Caco-2 (cell line): ENCODE measurements around the gene CNOT1. TPM values are rescaled to one million over a fixed set of nuclear protein-coding genes. Genes with fewer than 3 reads are reported as not detected.

Source experiments
- BruUV-seq: library from RNA; stranded (reverse); fragments of 400-500 nt; replicated peaks from 2 replicates; lab custom pipeline; 2021; lab: Mats Ljungman, UMichigan
- CTCF ChIA-PET: fragments of 300-600 bp; sonication (Branson Sonifier 250); formaldehyde crosslinking; loops from one replicate; lab custom pipeline; 2022; ENCODE audit warnings: antibody characterized with exemption; lab: Charles Lee
- POLR2A ChIA-PET: fragments of 300-600 bp; sonication (Branson Sonifier 250); formaldehyde crosslinking; loops from one replicate; lab custom pipeline; 2022; ENCODE audit warnings: antibody characterized with exemption; lab: Charles Lee
- DNase-seq, 2 experiments: peaks; one replicate each; pipeline versions ENCODE4 v3.0.0 to v3.0.0-alpha.2; 2020 to 2022
- H3K27me3 ChIP-seq: replicated peaks from 2 replicates; pipeline ENCODE4 v1.6.0; 2011; ENCODE audit warnings: low read length; ENCODE audit not compliant: control insufficient read depth, insufficient read depth
- H3K36me3 ChIP-seq: 2 replicates; pipeline ENCODE4 v1.5.1; 2011; ENCODE audit warnings: low read length; ENCODE audit not compliant: control insufficient read depth, insufficient read depth
- H3K4me1 ChIP-seq: fragments of 250-450 bp; sonication (Bioruptor Pico); 2 replicates; pipeline ENCODE4 v1.5.1; 2020; ENCODE audit warnings: mild to moderate bottlenecking
- H3K4me3 ChIP-seq: 2 replicates; pipeline ENCODE4 v1.5.1; 2011; ENCODE audit warnings: low read depth, mild to moderate bottlenecking, control low read depth, low read length
- H3K9me3 ChIP-seq: fragments of 250-450 bp; sonication (Bioruptor Pico); 2 replicates; pipeline ENCODE4 v1.5.1; 2020; ENCODE audit warnings: mild to moderate bottlenecking, moderate library complexity
- H3K27ac Mint-ChIP-seq: one replicate; pipeline ENCODE4 v1.8.0; 2022; ENCODE audit warnings: mixed read lengths; ENCODE audit not compliant: unreplicated experiment
- H3K27me3 Mint-ChIP-seq: one replicate; pipeline ENCODE4 v1.8.0; 2022; ENCODE audit warnings: mixed read lengths; ENCODE audit not compliant: insufficient read depth, unreplicated experiment
- H3K36me3 Mint-ChIP-seq: one replicate; pipeline ENCODE4 v1.8.0; 2022; ENCODE audit warnings: mild to moderate bottlenecking, mixed read lengths; ENCODE audit not compliant: insufficient read depth, unreplicated experiment
- H3K4me1 Mint-ChIP-seq: one replicate; pipeline ENCODE4 v1.8.0; 2022; ENCODE audit warnings: low read depth, mixed read lengths; ENCODE audit not compliant: unreplicated experiment
- H3K4me3 Mint-ChIP-seq: one replicate; pipeline ENCODE4 v1.8.0; 2022; ENCODE audit warnings: mild to moderate bottlenecking, moderate library complexity, mixed read lengths; ENCODE audit not compliant: unreplicated experiment
- H3K9me3 Mint-ChIP-seq: one replicate; pipeline ENCODE4 v1.8.0; 2022; ENCODE audit warnings: mixed read lengths; ENCODE audit not compliant: unreplicated experiment
- intact Hi-C: fragments of 100-400 bp; cut with micrococcal nuclease; formaldehyde crosslinking; loops from one replicate; pipeline ENCODE4 v1.10.0; 2022; ENCODE audit not compliant: unreplicated experiment
- total RNA-seq: library from RNA; stranded (reverse); gene quantifications from 2 replicates; pipeline ENCODE4 v1.2.3, GENCODE V29; 2022
- TF ChIP-seq, protein P1 (sequence below), 2 experiments: fragments of 200-600 bp in 1 of 2; IDR thresholded peaks; 1 replicate in 1 of 2; 2 replicates in 1 of 2; pipeline versions ENCODE4 v1.5.1 to v1.8.0; 2011 to 2022; ENCODE audit warnings: antibody characterized with exemption in 1 of 2, control low read depth in 1 of 2, inconsistent platforms in 1 of 2, low read depth in 1 of 2, low read length in 1 of 2, mild to moderate bottlenecking in 1 of 2, moderate library complexity in 1 of 2; ENCODE audit not compliant: insufficient read depth in 1 of 2, severe bottlenecking in 1 of 2, unreplicated experiment in 1 of 2

CNOT1 gene
- total RNA-seq, 1 experiment from 2014 or later, result 413 TPM

- Mint-ChIP-seq H3K4me3 (peak within 1 kb of the TSS; percentile 93), H3K27ac (peak within 1 kb of the TSS; percentile 97), H3K4me1 (peaks cover 43% of the 10 kb centered on the region), H3K27me3 (no peaks in the 10 kb centered on the region), H3K9me3 (no peaks in the 10 kb centered on the region), H3K36me3 (peaks cover 83% of the 10 kb centered on the region)
- Histone ChIP-seq H3K4me1 (peaks cover 18% of the 10 kb centered on the region), H3K4me3 (peak within 1 kb of the TSS; percentile 88), H3K9me3 (no peaks in the 10 kb centered on the region), H3K27me3 (no peaks in the 10 kb centered on the region), H3K36me3 (peaks cover 7% of the 10 kb centered on the region; the same call in 1 of the 2 replicates)
- no TSS peak for BruUV-seq
- peak; percentile 91 to 95 for DNase-seq
- CTCF ChIA-PET, result interaction anchor here (0.6 to 2.1 kb wide), 7 partner anchors 15 to 241 kb away, joined by 3 to 8 read pairs (median 4); partner anchors contain the start of gene NDRG4
- POLR2A ChIA-PET, result interaction anchor here (0.5 to 0.7 kb wide), 4 partner anchors 15 to 142 kb away, joined by 3 to 10 read pairs (median 7); partner anchors contain the start of gene NDRG4
- TF ChIP-seq, protein P1, sequence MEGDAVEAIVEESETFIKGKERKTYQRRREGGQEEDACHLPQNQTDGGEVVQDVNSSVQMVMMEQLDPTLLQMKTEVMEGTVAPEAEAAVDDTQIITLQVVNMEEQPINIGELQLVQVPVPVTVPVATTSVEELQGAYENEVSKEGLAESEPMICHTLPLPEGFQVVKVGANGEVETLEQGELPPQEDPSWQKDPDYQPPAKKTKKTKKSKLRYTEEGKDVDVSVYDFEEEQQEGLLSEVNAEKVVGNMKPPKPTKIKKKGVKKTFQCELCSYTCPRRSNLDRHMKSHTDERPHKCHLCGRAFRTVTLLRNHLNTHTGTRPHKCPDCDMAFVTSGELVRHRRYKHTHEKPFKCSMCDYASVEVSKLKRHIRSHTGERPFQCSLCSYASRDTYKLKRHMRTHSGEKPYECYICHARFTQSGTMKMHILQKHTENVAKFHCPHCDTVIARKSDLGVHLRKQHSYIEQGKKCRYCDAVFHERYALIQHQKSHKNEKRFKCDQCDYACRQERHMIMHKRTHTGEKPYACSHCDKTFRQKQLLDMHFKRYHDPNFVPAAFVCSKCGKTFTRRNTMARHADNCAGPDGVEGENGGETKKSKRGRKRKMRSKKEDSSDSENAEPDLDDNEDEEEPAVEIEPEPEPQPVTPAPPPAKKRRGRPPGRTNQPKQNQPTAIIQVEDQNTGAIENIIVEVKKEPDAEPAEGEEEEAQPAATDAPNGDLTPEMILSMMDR (IDR thresholded peaks at IDR 0.05; ENCODE audit: insufficient read depth in 1 of 2, low read depth in 1 of 2, low read length in 1 of 2, severe bottlenecking in 1 of 2, unreplicated experiment in 1 of 2), result peak; percentile 16 to 36
- intact Hi-C loops, result loop anchor here (1.0 kb wide), 2 partner anchors 115 to 123 kb away; no protein-coding TSS in a partner anchor
These were observed 114.3 kb downstream of the CNOT1 start, which contains the start of gene SETD6 for GRCh38 chr16:58515125-58515870. Gene SETD6 (plus strand): TSS chr16:58515517. CDS start chr16:58515538, 21 bp downstream.

DNA sequence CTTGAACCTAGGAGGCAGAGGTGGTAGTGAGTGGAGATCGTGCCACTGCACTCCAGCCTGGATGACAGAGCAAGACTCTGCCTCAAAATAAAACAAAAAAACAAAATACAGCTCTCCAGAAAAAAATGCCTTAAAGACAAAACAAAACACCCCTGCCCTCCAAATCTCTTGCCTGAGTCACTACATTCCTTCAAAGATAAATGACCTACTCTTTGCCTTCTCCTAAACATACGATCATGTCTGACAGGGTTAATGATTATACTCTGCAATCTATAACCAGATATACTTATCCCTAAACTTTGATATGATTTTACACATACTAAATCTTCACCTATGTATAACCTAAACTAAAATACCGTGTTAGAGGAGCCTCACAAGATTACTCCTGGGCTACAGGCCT is 115.8 kb downstream of the CNOT1 start:
- POLR2A ChIA-PET, result no interaction called here
- H3K4me3 ChIP-seq, result no peak overlapping the region

More for the DNA sequence above, 115.8 kb downstream of the CNOT1 start:
- Histone ChIP-seq H3K36me3 (0 out of 2 replicates have a peak, but pooled peaks cover 4% of the 10 kb centered on the region), H3K27me3 (no peaks in the 10 kb centered on the region), H3K4me1 (peaks cover 18% of the 10 kb centered on the region), H3K9me3 (no peaks in the 10 kb centered on the region)
- Mint-ChIP-seq H3K4me1 (peaks cover 43% of the 10 kb centered on the region), H3K36me3 (peaks cover 78% of the 10 kb centered on the region), H3K9me3 (no peaks in the 10 kb centered on the region), H3K27me3 (no peaks in the 10 kb centered on the region), H3K4me3 (peak overlapping the region; percentile 93), H3K27ac (peak overlapping the region; percentile 5)
- no peak for DNase-seq
- intact Hi-C loops, result no loop called here
- TF ChIP-seq, protein P1 (IDR thresholded peaks at IDR 0.05; ENCODE audit: insufficient read depth in 1 of 2, low read depth in 1 of 2, low read length in 1 of 2, severe bottlenecking in 1 of 2, unreplicated experiment in 1 of 2), result no peak
- CTCF ChIA-PET, result interaction anchor here (0.7 to 2.1 kb wide), 3 partner anchors 121 to 242 kb away, joined by 3 to 7 read pairs (median 3); no protein-coding TSS in a partner anchor
- no TSS peak for BruUV-seq
